GM18519 (cell line): ENCODE results near the gene ARID1B.

Source experiments
- ATAC-seq: cut with Tn5 transposase; IDR thresholded peaks from one replicate; pipeline ENCODE4 v1.9.1; 2021; ENCODE audit warnings: mild to moderate bottlenecking, moderate library complexity; ENCODE audit not compliant: unreplicated experiment, low FRiP score

Gene ARID1B

DNA sequence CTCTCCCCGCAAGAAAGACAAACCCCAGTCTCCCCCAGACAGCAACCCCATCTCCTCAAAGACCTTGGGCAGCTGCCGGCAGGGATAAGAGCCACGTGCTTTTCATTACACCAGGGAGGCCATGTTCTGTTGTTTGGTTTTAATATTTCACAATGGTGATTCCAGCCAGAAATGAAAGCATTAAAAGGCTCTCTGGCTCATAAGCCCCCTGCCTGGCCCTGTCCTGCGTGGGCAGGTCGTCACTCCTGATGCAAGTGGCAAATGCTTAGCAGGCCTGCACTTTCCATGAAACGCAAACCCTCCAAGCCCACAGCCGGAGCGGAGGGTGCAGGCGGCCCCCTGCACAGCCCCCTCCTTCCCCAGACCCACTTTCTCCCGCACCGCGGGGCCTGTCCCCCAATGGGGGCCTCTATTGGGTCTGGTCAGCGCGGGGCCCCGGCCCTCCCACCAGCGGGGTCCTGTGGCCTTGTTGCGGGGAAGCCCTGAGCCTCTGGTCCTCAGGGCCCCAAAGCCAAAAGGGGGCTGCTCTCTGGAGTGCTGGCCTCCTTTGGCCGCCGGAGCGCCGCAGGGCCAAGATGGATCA lies 469.0 kb downstream of the ARID1B start:
- no peak for ATAC-seq

DNA sequence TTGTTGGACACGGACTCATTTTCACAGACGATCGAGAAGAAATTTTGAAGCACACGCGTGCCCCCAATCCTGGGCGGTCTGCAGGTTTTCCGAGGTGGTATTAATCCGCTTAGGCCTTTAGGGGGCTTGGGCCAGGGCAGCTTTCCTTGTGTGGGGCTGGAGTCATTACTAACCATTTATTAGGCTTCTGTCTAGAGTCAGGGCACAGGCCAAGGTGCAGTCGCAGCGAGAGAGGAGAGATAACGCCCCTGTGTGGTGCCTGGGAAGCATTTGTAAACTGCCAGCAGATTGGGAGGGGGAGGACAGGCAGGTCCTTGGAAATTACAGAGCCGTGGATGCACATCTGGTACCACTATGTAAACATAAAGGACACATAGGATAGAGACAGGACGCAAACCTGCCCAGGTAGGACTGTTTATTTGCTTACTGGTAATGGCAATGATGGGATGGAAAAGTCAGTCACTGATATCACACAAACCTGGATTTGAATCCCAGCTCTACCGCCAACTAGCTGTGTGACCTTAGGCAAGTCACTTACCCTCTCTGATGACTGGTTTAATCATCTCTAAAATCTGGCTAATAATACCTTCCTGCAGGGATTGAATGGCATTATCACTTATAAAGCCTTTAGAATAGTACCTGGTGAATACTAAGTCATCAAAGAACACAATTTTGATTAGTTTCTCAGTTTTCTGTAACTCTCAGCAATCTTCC lies 469.8 kb downstream of the ARID1B start:
- ATAC-seq: no peak

DNA sequence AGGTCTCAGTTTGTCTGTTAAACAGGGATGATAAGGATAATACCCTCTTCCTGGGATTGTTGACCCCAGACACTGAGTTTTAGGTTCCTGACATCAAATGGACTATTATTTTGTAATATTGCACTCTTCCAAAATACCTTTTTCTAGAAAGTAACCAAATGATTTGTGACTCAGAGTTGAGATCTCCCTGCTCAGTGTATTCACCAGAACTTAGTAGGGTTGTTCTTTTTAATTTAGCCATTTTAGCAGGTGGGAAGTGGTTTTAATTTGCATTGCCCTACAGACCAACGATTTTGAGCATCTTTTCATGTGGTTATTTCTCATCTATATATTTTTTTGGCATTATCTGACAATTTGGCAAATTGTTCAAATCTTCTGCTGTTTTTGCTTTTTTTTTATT lies 471.1 kb downstream of the ARID1B start:
- ATAC-seq: no peak

DNA sequence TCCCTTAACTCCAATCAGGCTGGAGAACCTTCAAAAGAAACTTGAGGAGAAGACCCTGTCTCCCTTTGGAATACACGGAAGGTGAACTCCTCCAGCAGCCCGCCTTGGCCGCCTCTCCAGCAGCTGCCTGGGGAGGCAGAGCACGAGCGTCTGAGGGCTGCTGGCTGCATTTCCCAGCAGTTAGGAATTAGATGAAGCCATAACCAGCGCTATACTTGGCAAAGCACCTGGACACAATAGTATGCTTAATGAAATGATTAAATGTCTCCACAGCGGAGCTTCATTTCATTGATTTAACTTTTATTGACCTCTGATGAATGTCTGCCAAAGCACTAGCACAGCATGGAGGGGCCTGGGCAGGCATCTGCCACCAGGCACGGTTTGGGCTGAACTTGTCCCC lies 472.6 kb downstream of the ARID1B start:
- no peak for ATAC-seq

DNA sequence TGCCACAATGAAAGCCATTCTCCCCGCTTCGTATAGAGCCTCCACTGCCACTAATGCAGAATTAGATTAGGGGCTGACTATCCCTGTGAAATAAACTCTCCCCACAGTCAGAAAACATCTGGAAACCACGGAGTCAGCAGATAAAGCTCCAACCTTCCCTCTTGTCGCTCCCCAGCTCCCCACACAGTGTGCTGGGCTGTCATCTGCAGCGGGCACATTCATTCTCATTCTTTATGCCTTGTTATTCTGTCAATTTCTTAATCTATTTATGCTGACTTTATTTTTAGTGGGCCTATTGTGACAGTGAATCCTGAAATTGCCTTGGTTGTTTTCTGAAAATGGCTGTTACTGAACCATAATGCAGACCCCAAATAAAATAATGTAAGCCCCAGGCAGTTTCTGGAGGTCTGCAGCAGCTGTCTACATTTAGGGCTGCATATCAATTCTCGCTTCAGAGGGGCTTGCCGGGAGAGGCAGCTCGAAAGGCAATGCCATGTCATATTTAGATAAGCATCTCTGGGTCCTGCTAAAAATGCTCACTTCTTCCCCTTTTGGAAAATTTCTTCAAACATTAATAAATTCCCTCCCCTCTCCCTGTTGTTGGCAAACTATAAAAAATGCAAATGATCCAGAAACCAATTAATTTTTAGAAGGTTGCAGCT lies 474.5 kb downstream of the ARID1B start:
- no peak for ATAC-seq

DNA sequence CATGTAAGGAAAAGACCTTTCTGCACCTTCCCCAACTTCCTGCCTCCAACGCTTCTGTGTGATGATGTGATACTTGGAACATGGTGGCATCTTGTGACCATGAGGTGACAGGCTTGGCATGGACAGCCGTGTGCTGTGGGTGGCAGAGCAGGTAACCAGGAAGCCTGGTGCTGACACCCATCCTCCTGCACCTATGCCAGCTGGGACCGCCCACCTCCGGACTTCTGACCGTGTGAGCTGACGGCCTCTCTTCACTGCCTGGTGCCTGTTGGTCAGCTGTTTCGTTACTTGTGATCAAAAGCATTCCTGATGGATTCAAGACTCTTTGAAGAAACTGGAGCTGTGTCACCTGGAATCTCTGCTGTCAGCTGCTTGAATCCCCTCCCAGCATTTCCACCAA lies 475.8 kb downstream of the ARID1B start:
- ATAC-seq: no peak

DNA sequence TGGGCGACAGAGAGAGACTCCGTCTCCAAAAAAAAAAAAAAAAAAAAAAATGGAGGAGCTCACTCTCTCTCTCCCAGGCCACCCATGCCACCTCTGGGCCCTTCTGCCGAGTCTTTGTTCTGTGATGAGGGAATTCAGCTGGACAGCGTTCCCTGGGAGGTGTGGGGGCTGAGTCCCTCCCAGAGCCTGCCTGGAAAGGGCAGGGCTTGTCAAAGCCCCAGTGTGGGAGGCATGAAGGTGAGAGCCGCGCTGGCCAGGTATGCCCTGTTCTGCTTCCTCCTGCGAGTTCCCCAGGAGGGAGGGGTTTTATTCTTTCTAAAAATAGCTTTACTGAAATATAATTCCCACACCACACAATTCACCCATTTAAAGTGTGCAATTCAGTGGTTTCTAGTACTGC lies 476.5 kb downstream of the ARID1B start:
- no peak for ATAC-seq

DNA sequence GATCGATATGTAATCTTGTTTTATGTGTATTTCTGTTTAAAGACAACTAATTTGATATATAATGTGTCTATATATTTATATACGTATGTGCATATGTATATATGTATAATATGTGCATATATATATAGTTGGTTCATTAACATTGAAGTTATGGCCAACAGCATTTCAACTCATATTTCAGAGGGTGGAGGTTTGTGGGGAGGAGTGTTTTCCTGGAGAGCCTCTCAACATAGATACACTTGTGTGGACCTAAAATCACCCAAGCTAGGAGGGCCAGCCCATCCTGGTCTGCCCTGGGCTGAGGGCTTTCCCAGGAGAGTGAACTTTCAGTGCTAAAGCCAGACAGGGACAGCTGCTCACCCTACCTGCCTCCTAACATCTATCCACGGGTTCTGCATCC lies 477.4 kb downstream of the ARID1B start:
- ATAC-seq: no peak

DNA sequence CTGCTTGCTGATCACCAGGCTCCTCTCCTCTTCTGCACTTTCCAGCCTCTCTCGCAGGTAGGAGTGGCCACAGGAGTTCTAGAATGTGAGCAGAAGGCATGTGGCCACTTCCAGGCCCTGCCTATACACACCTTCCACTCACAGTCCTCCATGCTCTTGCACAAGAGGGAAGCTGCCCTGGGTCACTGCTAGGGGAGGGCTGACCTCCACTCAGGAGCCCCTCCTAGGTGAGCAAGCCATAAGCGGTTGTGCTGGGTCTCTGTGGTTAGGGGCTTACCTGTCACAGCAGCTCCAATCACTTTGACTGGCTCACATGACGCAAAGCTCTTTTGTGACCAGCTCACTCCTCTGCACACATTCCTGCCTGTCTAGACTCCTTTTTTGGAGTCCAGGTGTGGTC lies 477.9 kb downstream of the ARID1B start:
- ATAC-seq: no peak

DNA sequence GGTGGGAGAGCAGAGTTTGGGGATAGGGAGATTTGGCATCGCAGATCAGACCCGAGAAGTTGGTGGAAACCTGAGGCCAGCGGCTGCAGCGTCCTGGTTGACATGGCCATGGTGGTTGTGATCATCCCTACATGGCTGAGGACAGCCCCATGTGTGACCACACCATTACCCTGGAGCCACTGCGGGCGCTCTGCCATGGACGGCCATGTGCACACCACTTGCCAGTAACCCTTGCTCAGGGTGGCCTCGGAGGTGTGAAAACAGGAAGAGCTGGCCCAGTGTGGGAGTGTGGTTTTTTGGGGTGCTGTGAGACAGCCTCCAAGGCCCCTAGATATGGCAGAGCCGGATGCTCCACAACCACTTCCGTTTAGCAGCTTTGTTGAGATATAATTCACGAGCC lies 481.7 kb downstream of the ARID1B start:
- no peak for ATAC-seq

DNA sequence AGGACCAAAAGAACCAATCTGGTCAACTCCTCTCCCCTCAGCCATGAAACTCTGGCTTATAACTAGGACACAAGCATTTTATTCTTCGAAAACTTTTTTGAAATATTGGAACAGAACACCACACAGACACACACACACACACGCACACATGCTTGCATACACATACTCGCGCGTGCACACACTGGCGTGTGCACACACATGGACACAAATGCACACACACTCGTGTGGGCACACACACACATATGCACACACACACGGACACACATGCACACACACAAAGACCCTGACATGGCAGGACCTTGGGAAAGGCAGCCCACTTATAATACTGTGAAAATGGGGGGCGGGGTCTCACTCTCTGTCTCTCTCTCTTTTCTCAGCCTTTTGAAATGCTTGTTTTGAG lies 482.3 kb downstream of the ARID1B start:
- ATAC-seq: no peak
